ENCODE results near the gene GAGE13.

- TF ChIP-seq REST (IDR thresholded peaks at IDR 0.05; ENCODE audit: low read depth) (no peak), YY1 (IDR thresholded peaks at IDR 0.05; ENCODE audit: low read depth) (no peak), CREB1 (IDR thresholded peaks at IDR 0.05; ENCODE audit: low read depth) (no peak), CEBPB (IDR thresholded peaks at IDR 0.05) (no peak), RAD21 (IDR thresholded peaks at IDR 0.05; ENCODE audit: low read depth) (no peak), MAX (IDR thresholded peaks at IDR 0.05) (no peak), USF1 (IDR thresholded peaks at IDR 0.05) (no peak)
Measured at GRCh38 chrX:49316085-49316484, 15.3 kb upstream of the GAGE13 start.
